Dermis microvascular lymphatic vessel endothelial cell (primary cell): ENCODE results near the gene GRK4. TPM values are rescaled to one million over a fixed set of nuclear protein-coding genes. Genes with fewer than 3 reads are reported as not detected.

Experiments
- total RNA-seq: library from RNA; depleted of rRNA; stranded (reverse); fragments of >200 nt; gene quantifications from 2 replicates; pipeline ENCODE4 v1.2.1, GENCODE V29; 2014

The GRK4 gene
- total RNA-seq, 1 donor from 2014 or later: 2.4 TPM

Other genes with a start within 250 kb of the GRK4 start
- 71.6 and 91.3 TPM in 2 replicates for gene TNIP2, start 207.2 kb upstream of the GRK4 start, total RNA-seq
- gene SH3BP2, start 170.5 kb upstream of the GRK4 start, total RNA-seq: 12.5 and 16.9 TPM in 2 replicates
- gene ADD1, start 119.7 kb upstream of the GRK4 start, total RNA-seq: 147 and 180 TPM in 2 replicates
- gene NOP14, start 165 bp upstream of the GRK4 start, total RNA-seq: 15.2 and 17.6 TPM in 2 replicates
- gene HTT-AS, start 111.0 kb downstream of the GRK4 start, total RNA-seq: not detected in 2 replicates
- gene HTT, start 111.1 kb downstream of the GRK4 start, total RNA-seq: 26.2 and 71.8 TPM in 2 replicates